Prostate gland (tissue), 2 donors: ENCODE results near the gene KRTAP19-5. TPM values are rescaled to one million over a fixed set of nuclear protein-coding genes. Genes with fewer than 3 reads are reported as not detected.

Experiments used
- small RNA-seq, 2 donors: library from RNA; depleted of rRNA; stranded (forward); fragments of <200 nt; gene quantifications; one replicate each; pipeline ENCODE3, GENCODE V24; 2016
- total RNA-seq, 2 donors: library from RNA; depleted of rRNA; stranded (reverse); fragments of >200 nt; gene quantifications; one replicate each; pipeline ENCODE4 v1.1.0, GENCODE V29; 2016

KRTAP19-5 gene
- total RNA-seq, 2 donors from 2014 or later, result not detected

Small RNAs within 50 kb of the gene (small RNA-seq; reads per million reads assigned to genes)
- gene AP000567.1, result 0 reads per million in 2 donors
- 0 reads per million in 2 donors for gene KRTAP19-10P
- gene KRTAP19-11P, result 0 reads per million in 2 donors
- 0 reads per million in 2 donors for gene KRTAP19-9P

Other genes starting within 250 kb of the KRTAP19-5 start
- not detected for gene KRTAP24-1, start 219.2 kb downstream of the KRTAP19-5 start, total RNA-seq
- not detected for gene KRTAP25-1, start 212.6 kb downstream of the KRTAP19-5 start, total RNA-seq
- gene KRTAP26-1, start 181.8 kb downstream of the KRTAP19-5 start, total RNA-seq, result not detected
- gene KRTAP27-1, start 164.4 kb downstream of the KRTAP19-5 start, total RNA-seq, result not detected
- not detected for gene KRTAP23-1, start 153.5 kb downstream of the KRTAP19-5 start, total RNA-seq
- not detected for gene KRTAP13-2, start 129.9 kb downstream of the KRTAP19-5 start, total RNA-seq
- gene KRTAP13-1, start 106.1 kb downstream of the KRTAP19-5 start, total RNA-seq, result not detected
- not detected for gene KRTAP13-3, start 76.2 kb downstream of the KRTAP19-5 start, total RNA-seq
- not detected for gene KRTAP13-4, start 71.9 kb downstream of the KRTAP19-5 start, total RNA-seq
- not detected for gene KRTAP15-1, start 61.9 kb downstream of the KRTAP19-5 start, total RNA-seq
- gene KRTAP19-1, start 21.8 kb downstream of the KRTAP19-5 start, total RNA-seq, result not detected
- not detected for gene KRTAP19-2, start 14.7 kb downstream of the KRTAP19-5 start, total RNA-seq
- gene KRTAP19-3, start 10.1 kb downstream of the KRTAP19-5 start, total RNA-seq, result not detected
- not detected for gene KRTAP19-4, start 5.0 kb downstream of the KRTAP19-5 start, total RNA-seq
- not detected for gene KRTAP19-6, start 39.7 kb upstream of the KRTAP19-5 start, total RNA-seq
- gene KRTAP19-7, start 59.2 kb upstream of the KRTAP19-5 start, total RNA-seq, result not detected
- not detected for gene KRTAP22-2, start 88.3 kb upstream of the KRTAP19-5 start, total RNA-seq
- not detected for gene KRTAP6-3, start 90.3 kb upstream of the KRTAP19-5 start, total RNA-seq
- gene KRTAP6-2, start 96.8 kb upstream of the KRTAP19-5 start, total RNA-seq, result not detected
- not detected for gene KRTAP22-1, start 98.9 kb upstream of the KRTAP19-5 start, total RNA-seq
- gene KRTAP6-1, start 111.8 kb upstream of the KRTAP19-5 start, total RNA-seq, result not detected
- not detected for gene KRTAP20-1, start 114.3 kb upstream of the KRTAP19-5 start, total RNA-seq
- gene KRTAP20-4, start 118.5 kb upstream of the KRTAP19-5 start, total RNA-seq, result not detected
- gene KRTAP20-2, start 133.1 kb upstream of the KRTAP19-5 start, total RNA-seq, result not detected
- not detected for gene KRTAP20-3, start 140.7 kb upstream of the KRTAP19-5 start, total RNA-seq
- not detected for gene KRTAP21-3, start 216.6 kb upstream of the KRTAP19-5 start, total RNA-seq
- not detected for gene KRTAP21-2, start 245.1 kb upstream of the KRTAP19-5 start, total RNA-seq